GM21526 (cell line): ENCODE measurements around the gene GRIFIN.
"Not testable (repeated sequence)": the region's sequence is repeated elsewhere in the genome, so short reads cannot be mapped to it uniquely, and the experiment has no call there.

ENCODE experiments used
- ATAC-seq: cut with Tn5 transposase; IDR thresholded peaks from one replicate; pipeline ENCODE4 v1.9.1; 2021; ENCODE audit warnings: moderate library complexity; ENCODE audit not compliant: unreplicated experiment, low FRiP score

Gene GRIFIN

DNA sequence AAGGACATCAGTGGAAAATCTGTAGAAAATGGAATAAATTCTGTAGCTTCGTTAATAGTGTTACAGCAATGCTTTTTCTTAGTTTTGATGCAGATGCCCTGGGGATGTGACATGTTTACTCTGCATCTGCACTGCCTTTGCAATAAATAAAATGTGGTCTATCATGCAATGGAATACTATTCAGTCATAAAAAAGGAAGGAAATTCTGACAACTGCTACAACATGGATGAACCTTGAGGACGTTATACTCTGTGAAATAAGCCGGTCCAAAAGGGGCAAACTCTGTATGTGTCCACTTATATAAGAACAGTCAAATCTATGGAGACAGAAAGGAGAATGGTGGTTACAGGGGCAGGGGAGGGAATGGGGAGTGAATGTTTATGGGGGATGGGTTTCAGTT lies 13.5 kb downstream of the GRIFIN start:
- ATAC-seq, result no peak

GRCh38 chr7:2461268-2462026 lies 14.8 kb downstream of the GRIFIN start:
- no peak for ATAC-seq

GRCh38 chr7:2460641-2461040 lies 15.6 kb downstream of the GRIFIN start:
- no peak for ATAC-seq

- ATAC-seq, result no peak
Measured at GRCh38 chr7:2460188-2460587, 16.0 kb downstream of the GRIFIN start.

DNA sequence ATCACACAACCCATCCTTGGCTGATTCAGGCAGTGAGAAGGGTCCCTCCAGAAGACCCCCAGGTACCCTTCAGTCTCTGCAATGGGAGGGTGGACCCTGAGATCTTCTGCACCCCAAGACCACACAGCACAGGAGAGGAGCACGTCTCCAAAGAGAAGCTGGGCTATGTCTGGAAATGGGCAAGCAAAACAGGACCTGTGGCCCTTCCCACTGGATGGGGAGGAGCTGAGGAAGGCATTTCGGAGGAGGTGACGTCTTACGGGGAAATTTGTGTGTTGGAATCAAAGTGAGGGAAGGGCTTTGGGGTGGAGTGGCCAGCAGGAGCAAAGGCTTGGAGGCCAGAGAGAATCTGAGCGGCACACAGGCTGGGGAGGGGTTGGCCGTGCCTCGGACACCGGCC lies 16.5 kb downstream of the GRIFIN start:
- no peak for ATAC-seq

GRCh38 chr7:2453849-2454248 lies 22.3 kb downstream of the GRIFIN start:
- ATAC-seq, result not testable (repeated sequence)

DNA sequence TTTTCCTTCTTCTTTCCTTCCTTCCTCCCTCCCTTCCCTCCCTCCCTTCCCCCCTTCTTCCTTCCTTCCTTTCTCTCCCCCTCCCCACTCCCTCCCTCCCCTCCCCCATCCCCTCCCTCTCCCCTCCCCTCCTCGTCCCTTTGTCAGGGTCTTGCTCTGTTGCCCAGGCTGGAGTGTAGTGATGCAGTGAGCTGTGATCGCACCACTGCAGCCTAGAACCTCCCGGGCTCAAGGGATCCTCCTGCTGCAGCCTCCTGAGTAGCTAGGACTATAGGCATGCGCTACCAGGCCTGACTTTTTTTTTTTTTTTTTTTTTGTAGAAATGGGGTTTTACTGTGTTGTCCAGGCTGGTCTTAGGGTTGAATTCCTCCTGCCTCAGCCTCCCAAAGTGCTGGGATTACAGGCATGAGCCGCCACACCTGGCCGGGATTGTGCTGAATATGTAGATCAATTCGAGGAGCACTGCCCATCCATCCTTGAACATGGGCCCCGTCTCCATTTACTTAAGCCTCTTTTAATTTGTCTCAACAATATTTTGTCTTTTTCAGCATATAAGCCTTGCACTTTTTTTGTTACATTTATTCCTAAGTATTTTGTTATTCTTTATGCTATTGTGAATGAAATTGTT lies 23.4 kb downstream of the GRIFIN start:
- no peak for ATAC-seq

- no peak for ATAC-seq
Measured at GRCh38 chr7:2452074-2452507, 24.1 kb downstream of the GRIFIN start.

DNA sequence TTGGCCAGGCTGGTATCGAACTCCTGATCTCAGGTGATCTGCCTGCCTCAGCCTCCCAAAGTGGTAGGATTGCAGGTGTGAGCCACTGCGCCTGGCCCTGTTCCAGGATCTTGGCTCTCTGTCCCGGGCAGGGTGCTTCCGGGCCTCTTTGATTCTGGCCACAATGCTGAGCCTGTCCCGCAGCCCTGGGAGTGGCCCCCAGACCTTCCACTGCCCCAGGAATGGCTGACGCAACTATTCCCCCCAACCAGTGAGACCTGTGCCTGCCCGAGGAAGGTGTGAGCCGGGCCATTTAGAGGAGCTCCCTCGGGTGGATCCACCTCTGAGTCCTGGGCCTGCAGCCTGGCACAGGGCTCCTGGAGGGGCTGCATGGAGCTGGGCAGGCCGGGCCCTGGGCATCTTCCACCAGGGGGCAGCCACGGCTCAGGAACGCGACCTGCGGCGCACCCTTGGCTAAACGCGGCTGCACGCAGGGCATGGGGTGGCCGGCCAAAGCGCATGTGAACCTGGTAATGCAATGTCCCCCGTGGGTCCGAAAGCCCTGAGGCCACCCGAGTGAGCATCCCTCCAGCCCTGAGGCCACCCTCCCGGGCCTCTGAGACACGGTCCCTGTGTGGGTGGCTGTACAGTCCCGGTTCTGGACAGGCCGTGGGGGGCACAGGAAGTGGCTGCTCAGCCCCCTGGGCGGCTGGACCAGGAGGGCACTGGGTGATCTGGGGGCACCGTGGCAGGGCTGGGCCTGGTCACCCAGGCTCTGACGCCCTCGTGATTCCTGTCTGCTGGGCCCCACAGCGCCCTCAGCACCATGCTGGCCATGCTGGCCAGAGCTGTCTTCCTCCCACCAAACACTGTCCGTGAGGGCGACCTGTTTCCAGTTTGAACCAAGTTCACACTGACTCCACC lies 24.8 kb downstream of the GRIFIN start:
- ATAC-seq, result no peak

DNA sequence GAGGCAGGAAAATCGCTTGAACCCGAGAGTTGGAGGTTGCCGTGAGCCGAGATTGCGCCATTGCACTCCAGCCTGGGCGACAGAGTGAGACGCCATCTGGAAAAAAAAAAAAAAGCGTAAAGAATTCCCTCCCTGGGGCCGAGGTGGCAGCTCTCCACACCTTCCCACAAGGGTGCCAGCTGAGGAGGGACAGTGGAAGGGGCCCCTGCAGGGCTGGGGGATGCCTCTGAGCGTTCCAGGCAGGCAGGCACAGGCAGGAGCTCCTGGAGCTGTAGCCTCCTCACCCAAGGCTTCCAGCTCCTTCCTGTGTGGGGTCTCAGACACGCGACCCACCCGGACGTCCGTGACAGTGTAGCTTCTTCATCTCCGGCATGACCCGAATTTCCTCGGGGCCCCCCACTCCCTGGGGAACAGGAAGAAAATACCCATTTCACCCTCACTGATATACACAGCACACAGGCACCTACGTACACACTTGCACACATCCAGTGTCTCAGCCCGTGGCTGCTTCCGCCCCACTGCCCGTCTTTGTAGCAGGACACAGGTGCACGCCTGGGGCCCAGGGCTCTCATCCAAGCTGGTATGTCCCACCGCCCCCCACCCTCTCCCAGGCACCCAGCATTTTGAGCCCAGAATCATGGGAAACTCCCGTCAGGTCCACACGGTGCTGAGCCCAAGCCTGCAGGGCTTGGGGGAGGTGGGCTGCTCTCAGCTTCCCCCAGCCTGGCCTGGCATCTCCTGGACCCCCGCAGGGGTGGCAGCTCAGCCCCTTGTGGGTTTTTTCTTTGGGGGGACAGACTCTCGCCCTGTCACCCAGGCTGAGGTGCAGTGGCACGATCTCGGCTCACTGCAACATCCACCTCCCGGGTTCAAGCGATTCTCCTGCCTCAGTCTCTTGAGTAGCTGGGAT lies 25.7 kb downstream of the GRIFIN start:
- no peak for ATAC-seq

- no peak for ATAC-seq
Measured at GRCh38 chr7:2446676-2447075, 29.5 kb downstream of the GRIFIN start.

GRCh38 chr7:2445898-2446555 lies 30.2 kb downstream of the GRIFIN start:
- no peak for ATAC-seq

DNA sequence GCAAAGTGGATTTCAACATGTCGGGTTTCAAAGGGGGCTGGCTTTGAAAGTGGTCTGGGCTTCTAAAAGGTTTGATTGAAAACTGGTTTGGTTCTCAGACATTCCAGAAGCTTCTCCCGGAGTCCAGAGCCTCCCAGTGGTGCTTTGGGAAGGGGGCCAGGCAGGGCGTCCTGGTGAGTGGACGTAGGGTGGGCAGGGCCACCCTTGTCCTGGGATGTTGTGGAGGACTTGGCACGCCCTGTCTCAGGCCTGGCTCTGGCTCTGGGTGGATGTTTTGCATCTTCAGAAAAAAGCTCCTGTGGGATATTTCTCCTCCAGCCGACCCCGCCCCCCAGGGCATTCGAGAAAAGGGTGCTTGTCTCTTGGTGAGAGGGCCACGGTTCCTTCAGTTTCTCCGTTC lies 31.2 kb downstream of the GRIFIN start:
- ATAC-seq, result no peak

GRCh38 chr7:2444476-2444875 lies 31.7 kb downstream of the GRIFIN start:
- ATAC-seq, result no peak

DNA sequence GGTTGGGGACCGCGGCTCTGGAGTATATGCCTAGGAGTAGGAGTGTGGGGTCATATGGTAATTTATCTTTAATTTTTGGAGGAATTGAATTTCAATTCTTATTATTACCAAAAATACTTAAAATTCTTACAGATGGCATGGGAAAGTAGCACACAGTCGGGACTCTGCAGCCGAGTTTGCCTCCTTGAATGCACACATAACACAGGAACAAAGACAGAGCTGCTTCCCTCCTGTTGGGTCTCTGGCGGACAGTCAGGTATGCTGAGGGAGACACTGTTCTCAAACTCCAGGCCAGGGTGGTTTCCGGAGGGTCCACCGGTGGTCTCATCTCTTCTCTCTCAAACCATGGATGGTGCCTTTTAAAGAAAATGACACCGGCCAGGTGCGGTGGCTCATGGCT lies 32.7 kb downstream of the GRIFIN start:
- no peak for ATAC-seq

GRCh38 chr7:2441430-2442058 lies 34.7 kb downstream of the GRIFIN start:
- no peak for ATAC-seq

GRCh38 chr7:2440608-2441245 lies 35.5 kb downstream of the GRIFIN start:
- no peak for ATAC-seq

DNA sequence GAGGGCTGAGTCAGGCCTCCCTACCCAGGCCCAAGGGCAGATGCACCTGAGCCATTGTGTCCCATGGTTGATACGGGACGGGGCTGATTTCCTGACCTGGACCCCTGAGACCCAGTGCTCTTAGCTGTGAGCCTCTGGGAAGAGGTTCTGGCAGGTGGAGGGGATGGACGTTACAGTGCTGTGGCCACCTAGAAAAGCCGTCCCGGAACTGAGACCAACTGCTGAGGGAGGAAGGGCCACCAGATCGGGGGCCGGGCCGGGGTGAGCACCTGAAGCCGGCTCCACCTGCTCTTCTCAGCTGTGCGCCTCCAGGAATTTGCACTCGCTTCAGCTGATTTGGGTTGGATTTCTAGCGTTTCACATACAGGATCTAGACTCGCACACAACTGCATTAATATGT lies 37.4 kb downstream of the GRIFIN start:
- ATAC-seq, result no peak

GRCh38 chr7:2438186-2438585 lies 38.0 kb downstream of the GRIFIN start:
- ATAC-seq, result no peak
